Muscle layer of colon (tissue), 2 donors: ENCODE data around the gene CTR9.

Experiments used
- H3K27ac ChIP-seq: one replicate; pipeline ENCODE4 v1.7.0; 2013; ENCODE audit warnings: low read depth, mild to moderate bottlenecking, low read length, moderate library complexity
- H3K27me3 ChIP-seq, 2 donors: one replicate each; pipeline ENCODE4 v1.7.0; 2013; ENCODE audit warnings: low read length in 2 of 2, mild to moderate bottlenecking in 2 of 2; ENCODE audit not compliant: insufficient read depth in 2 of 2, control insufficient read depth in 1 of 2
- H3K36me3 ChIP-seq: one replicate; pipeline ENCODE4 v1.7.0; 2013; ENCODE audit warnings: mild to moderate bottlenecking, low read length; ENCODE audit not compliant: insufficient read depth
- H3K4me1 ChIP-seq: one replicate; pipeline ENCODE4 v1.7.0; 2013; ENCODE audit warnings: mild to moderate bottlenecking, low read length; ENCODE audit not compliant: insufficient read depth
- H3K4me3 ChIP-seq, 2 donors: one replicate each; pipeline ENCODE4 v1.7.0; 2013; ENCODE audit warnings: low read length in 2 of 2, low read depth in 1 of 2, mild to moderate bottlenecking in 1 of 2, moderate library complexity in 1 of 2
- H3K9ac ChIP-seq: one replicate; pipeline ENCODE4 v1.7.0; 2013; ENCODE audit warnings: low read length
- H3K9me3 ChIP-seq: one replicate; pipeline ENCODE4 v1.7.0; 2013; ENCODE audit warnings: mild to moderate bottlenecking, low read length
- donor health status: abdominal sarcoma.
- donor health status: Adenocarcinoma of cecum.

The CTR9 gene

GRCh38 chr11:10746871-10747270 is 4.2 kb upstream of the CTR9 start:
- H3K4me1 ChIP-seq, result no peaks in the 10 kb centered on the region
- H3K4me3 ChIP-seq, result no peak overlapping the region
- no peaks in the 10 kb centered on the region for H3K9me3 ChIP-seq
- H3K27me3 ChIP-seq, result no peaks in the 10 kb centered on the region
- H3K27ac ChIP-seq, result no peak overlapping the region
- H3K9ac ChIP-seq, result no peak overlapping the region
- no peaks in the 10 kb centered on the region for H3K36me3 ChIP-seq

GRCh38 chr11:10747733-10748132 is 3.3 kb upstream of the CTR9 start:
- H3K9ac ChIP-seq, result no peak overlapping the region
- H3K4me1 ChIP-seq, result peaks cover 7% of the 10 kb centered on the region
- no peak overlapping the region for H3K4me3 ChIP-seq
- H3K27me3 ChIP-seq, result no peaks in the 10 kb centered on the region
- no peaks in the 10 kb centered on the region for H3K36me3 ChIP-seq
- H3K9me3 ChIP-seq, result no peaks in the 10 kb centered on the region
- H3K27ac ChIP-seq, result no peak overlapping the region

- H3K27ac ChIP-seq, result no peak overlapping the region
- H3K9ac ChIP-seq, result no peak overlapping the region
- H3K27me3 ChIP-seq, result no peaks in the 10 kb centered on the region
- H3K9me3 ChIP-seq, result no peaks in the 10 kb centered on the region
- peaks cover 7% of the 10 kb centered on the region for H3K4me1 ChIP-seq
- H3K4me3 ChIP-seq, result no peak overlapping the region
- peaks cover 5% of the 10 kb centered on the region for H3K36me3 ChIP-seq
Measured at GRCh38 chr11:10749476-10749875, 1.6 kb upstream of the CTR9 start.

GRCh38 chr11:10751581-10751940 is 515 bp downstream of the CTR9 start:
- Histone ChIP-seq H3K9me3 (no peaks in the 10 kb centered on the region), H3K4me1 (peaks cover 7% of the 10 kb centered on the region), H3K27ac (peak overlapping the region; percentile 87), H3K36me3 (peaks cover 20% of the 10 kb centered on the region), H3K9ac (peak overlapping the region; percentile 89), H3K27me3 (no peaks in the 10 kb centered on the region), H3K4me3 (peak overlapping the region; percentile 86 to 99)

- H3K36me3 ChIP-seq, result peaks cover 25% of the 10 kb centered on the region
- H3K9me3 ChIP-seq, result no peaks in the 10 kb centered on the region
- H3K27ac ChIP-seq, result no peak overlapping the region
- H3K4me1 ChIP-seq, result peaks cover 7% of the 10 kb centered on the region
- no peak overlapping the region for H3K9ac ChIP-seq
- peak overlapping the region; percentile 86 to 99 for H3K4me3 ChIP-seq
- no peaks in the 10 kb centered on the region for H3K27me3 ChIP-seq
Measured at GRCh38 chr11:10752061-10752460, 1.0 kb downstream of the CTR9 start.

- Histone ChIP-seq H3K9me3 (no peaks in the 10 kb centered on the region), H3K4me3 (peak overlapping the region in 1 of 2 donors; percentile 22), H3K4me1 (peaks cover 7% of the 10 kb centered on the region), H3K36me3 (peaks cover 29% of the 10 kb centered on the region), H3K27me3 (no peaks in the 10 kb centered on the region), H3K9ac (no peak overlapping the region), H3K27ac (no peak overlapping the region)
Measured at GRCh38 chr11:10752486-10752885, 1.4 kb downstream of the CTR9 start.

GRCh38 chr11:10758957-10759356 is 7.9 kb downstream of the CTR9 start:
- Histone ChIP-seq H3K27ac (no peak overlapping the region), H3K27me3 (no peaks in the 10 kb centered on the region), H3K9me3 (no peaks in the 10 kb centered on the region), H3K9ac (no peak overlapping the region), H3K4me3 (no peak overlapping the region), H3K36me3 (peaks cover 71% of the 10 kb centered on the region), H3K4me1 (no peaks in the 10 kb centered on the region)

GRCh38 chr11:10761085-10761698 is 10.1 kb downstream of the CTR9 start:
- Histone ChIP-seq H3K27me3 (no peaks in the 10 kb centered on the region), H3K9me3 (no peaks in the 10 kb centered on the region), H3K4me1 (no peaks in the 10 kb centered on the region), H3K27ac (no peak overlapping the region), H3K36me3 (peaks cover 70% of the 10 kb centered on the region), H3K4me3 (no peak overlapping the region), H3K9ac (no peak overlapping the region)

GRCh38 chr11:10762185-10762584 is 11.1 kb downstream of the CTR9 start:
- Histone ChIP-seq H3K4me3 (no peak overlapping the region), H3K27me3 (no peaks in the 10 kb centered on the region), H3K27ac (no peak overlapping the region), H3K36me3 (peaks cover 72% of the 10 kb centered on the region), H3K9ac (no peak overlapping the region), H3K9me3 (no peaks in the 10 kb centered on the region), H3K4me1 (no peaks in the 10 kb centered on the region)

GRCh38 chr11:10762913-10763421 is 11.9 kb downstream of the CTR9 start:
- H3K9me3 ChIP-seq, result no peaks in the 10 kb centered on the region
- no peak overlapping the region for H3K9ac ChIP-seq
- no peaks in the 10 kb centered on the region for H3K4me1 ChIP-seq
- H3K4me3 ChIP-seq, result no peak overlapping the region
- no peaks in the 10 kb centered on the region for H3K27me3 ChIP-seq
- H3K27ac ChIP-seq, result no peak overlapping the region
- H3K36me3 ChIP-seq, result peaks cover 64% of the 10 kb centered on the region

- Histone ChIP-seq H3K27ac (no peak overlapping the region), H3K4me3 (no peak overlapping the region), H3K4me1 (no peaks in the 10 kb centered on the region), H3K9ac (no peak overlapping the region), H3K27me3 (no peaks in the 10 kb centered on the region), H3K36me3 (peaks cover 58% of the 10 kb centered on the region), H3K9me3 (no peaks in the 10 kb centered on the region)
Measured at GRCh38 chr11:10763766-10764165, 12.7 kb downstream of the CTR9 start.

- Histone ChIP-seq H3K27me3 (no peaks in the 10 kb centered on the region), H3K4me3 (no peak overlapping the region), H3K4me1 (no peaks in the 10 kb centered on the region), H3K9ac (no peak overlapping the region), H3K36me3 (peaks cover 53% of the 10 kb centered on the region), H3K27ac (no peak overlapping the region), H3K9me3 (no peaks in the 10 kb centered on the region)
Measured at GRCh38 chr11:10764412-10764811, 13.4 kb downstream of the CTR9 start.
